Measurements from ENCODE around the gene PROZ. TPM values are rescaled to one million over a fixed set of nuclear protein-coding genes. Genes with fewer than 3 reads are reported as not detected.
A peak's percentile ranks its signal among the peaks of the same experiment; 100 is the strongest.

The PROZ gene
- total RNA-seq, 1 experiment from 2014 or later = not detected

DNA sequence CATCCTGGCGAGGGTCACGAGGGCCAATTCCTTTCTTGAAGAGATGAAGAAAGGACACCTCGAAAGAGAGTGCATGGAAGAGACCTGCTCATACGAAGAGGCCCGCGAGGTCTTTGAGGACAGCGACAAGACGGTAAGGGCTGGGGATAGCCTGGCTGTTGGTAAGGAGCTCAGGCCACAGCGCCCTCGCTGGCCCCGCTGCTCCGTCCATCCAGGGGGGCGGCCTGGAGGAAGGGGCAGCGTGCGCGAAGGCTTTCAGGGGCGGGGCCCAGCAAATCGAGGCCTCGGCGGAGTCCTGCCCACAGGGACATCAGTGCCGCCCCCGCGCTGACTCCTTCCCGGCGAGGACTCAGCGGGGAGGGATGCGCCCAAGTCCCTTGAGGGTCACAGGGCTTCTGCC lies 29.0 kb upstream of the PROZ start:
- no peak overlapping the region for H2BK12ac ChIP-seq (ENCODE audit: insufficient read length, low read depth, low read length)
- Mint-ChIP-seq H3K27me3 (ENCODE audit: low read depth) (peaks cover 29% of the 10 kb centered on the region), H3K36me3 (ENCODE audit: insufficient read depth in 1 of 3, low read depth in 3 of 3) (no peaks in the 10 kb centered on the region), H3K27ac (no peak overlapping the region), H3K4me3 (no peak overlapping the region), H3K4me1 (peaks cover 5 to 11% of the 10 kb centered on the region in 2 experiments), H3K9me3 (no peaks in the 10 kb centered on the region)
- no peak overlapping the region for H3K27ac ChIP-seq (ENCODE audit: insufficient read length, low read depth, low read length)
- no peak overlapping the region for H3T11ph ChIP-seq (ENCODE audit: low read length)
- H3K4me1 ChIP-seq (ENCODE audit: insufficient read depth, low read length) = no peaks in the 10 kb centered on the region
- no peaks in the 10 kb centered on the region for H3K9me3 ChIP-seq (ENCODE audit: control insufficient read depth, low read depth, low read length)
- no peaks in the 10 kb centered on the region for H3K23me2 ChIP-seq (ENCODE audit: insufficient read length, low read depth, low read length, poor library complexity, severe bottlenecking)
- no peak overlapping the region for H3K9ac ChIP-seq (ENCODE audit: extremely low read depth, insufficient read length, low read length)
- no CpG with 5 or more reads among the region's 27 CpGs for WGBS (ENCODE audit: extremely low coverage, insufficient read length, low lambda C conversion rate)
- no peak overlapping the region for H4K5ac ChIP-seq (ENCODE audit: insufficient read length, low read depth, low read length)
- H2AK5ac ChIP-seq (ENCODE audit: insufficient read length, low read length) = no peak overlapping the region
- H3K4me2 ChIP-seq (ENCODE audit: insufficient read depth, insufficient read length, low read length) = no peak overlapping the region
- no peaks in the 10 kb centered on the region for H3K79me2 ChIP-seq (ENCODE audit: insufficient read depth, low read length)
- TF ChIP-seq, protein P1, sequence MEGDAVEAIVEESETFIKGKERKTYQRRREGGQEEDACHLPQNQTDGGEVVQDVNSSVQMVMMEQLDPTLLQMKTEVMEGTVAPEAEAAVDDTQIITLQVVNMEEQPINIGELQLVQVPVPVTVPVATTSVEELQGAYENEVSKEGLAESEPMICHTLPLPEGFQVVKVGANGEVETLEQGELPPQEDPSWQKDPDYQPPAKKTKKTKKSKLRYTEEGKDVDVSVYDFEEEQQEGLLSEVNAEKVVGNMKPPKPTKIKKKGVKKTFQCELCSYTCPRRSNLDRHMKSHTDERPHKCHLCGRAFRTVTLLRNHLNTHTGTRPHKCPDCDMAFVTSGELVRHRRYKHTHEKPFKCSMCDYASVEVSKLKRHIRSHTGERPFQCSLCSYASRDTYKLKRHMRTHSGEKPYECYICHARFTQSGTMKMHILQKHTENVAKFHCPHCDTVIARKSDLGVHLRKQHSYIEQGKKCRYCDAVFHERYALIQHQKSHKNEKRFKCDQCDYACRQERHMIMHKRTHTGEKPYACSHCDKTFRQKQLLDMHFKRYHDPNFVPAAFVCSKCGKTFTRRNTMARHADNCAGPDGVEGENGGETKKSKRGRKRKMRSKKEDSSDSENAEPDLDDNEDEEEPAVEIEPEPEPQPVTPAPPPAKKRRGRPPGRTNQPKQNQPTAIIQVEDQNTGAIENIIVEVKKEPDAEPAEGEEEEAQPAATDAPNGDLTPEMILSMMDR (conservative IDR thresholded peaks at IDR 0.05) = no peak
- H2BK20ac ChIP-seq (ENCODE audit: low read depth, low read length, poor library complexity, severe bottlenecking) = no peak overlapping the region
- H2BK120ac ChIP-seq (ENCODE audit: low read depth, low read length, poor library complexity, severe bottlenecking) = no peak overlapping the region
- H3K18ac ChIP-seq (ENCODE audit: insufficient read length, low read depth, low read length) = no peak overlapping the region
- H2BK15ac ChIP-seq (ENCODE audit: low read depth, low read length) = no peak overlapping the region
- DNase-seq = peak; percentile 69
- no peak overlapping the region for H3K56ac ChIP-seq (ENCODE audit: insufficient read length, low read depth, low read length)
- H4K8ac ChIP-seq (replicated peaks; ENCODE audit: insufficient read length, low read depth, low read length) = no peak overlapping the region
- H2BK5ac ChIP-seq (ENCODE audit: insufficient read length, low read length) = no peak overlapping the region
- H3K79me1 ChIP-seq (ENCODE audit: insufficient read depth, low read depth, low read length, poor library complexity, severe bottlenecking) = no peaks in the 10 kb centered on the region
- H4K91ac ChIP-seq (ENCODE audit: insufficient read length, low read depth, low read length) = no peak overlapping the region
- peaks cover 2% of the 10 kb centered on the region; the same call in 1 of the 2 replicates for H3K27me3 ChIP-seq (ENCODE audit: insufficient read depth, low read length)
- H3K14ac ChIP-seq (ENCODE audit: insufficient read depth, low read length) = no peak overlapping the region; the same call in 1 of the 2 replicates
- no peak overlapping the region for H3K23ac ChIP-seq (ENCODE audit: insufficient read length, low read depth, low read length)
- H2AFZ ChIP-seq (ENCODE audit: low read length) = no peak overlapping the region
- H3K4ac ChIP-seq (ENCODE audit: low read depth, low read length) = no peak overlapping the region
- no peaks in the 10 kb centered on the region for H4K20me1 ChIP-seq (ENCODE audit: control insufficient read depth, insufficient read depth, insufficient read length)

All from H9 (cell line).